SU-DHL-6 (cell line): ENCODE data around the gene TMEM108.

Experiments used
- H2AFZ ChIP-seq: fragments of 200-600 bp; sonication (generic); 2 replicates; pipeline ENCODE4 v1.6.1; 2014; ENCODE audit warnings: low read depth, mild to moderate bottlenecking, moderate library complexity, mixed read lengths, antibody characterized with exemption, low read length; ENCODE audit not compliant: severe bottlenecking
- H3F3A ChIP-seq: fragments of 200-600 bp; shearing (Covaris generic); 2 replicates; pipeline ENCODE4 v1.6.0; 2016; ENCODE audit warnings: antibody characterized with exemption, mild to moderate bottlenecking; ENCODE audit not compliant: insufficient read depth
- H3K27ac ChIP-seq: fragments of 200-600 bp; sonication (generic); 2 replicates; pipeline ENCODE4 v1.5.1; 2016; ENCODE audit warnings: low read depth, mild to moderate bottlenecking, low read length, moderate library complexity, mixed read lengths
- H3K27me3 ChIP-seq: fragments of 200-600 bp; sonication (generic), shearing (Covaris generic); 2 replicates; pipeline ENCODE4 v1.6.0; 2014; ENCODE audit warnings: mild to moderate bottlenecking, low read length
- H3K36me3 ChIP-seq: fragments of 200-600 bp; sonication (generic); 2 replicates; pipeline ENCODE4 v1.6.1; 2014; ENCODE audit warnings: mild to moderate bottlenecking, low read length, mixed read lengths
- H3K4me2 ChIP-seq: fragments of 300-600, 200-600 bp; shearing (Covaris generic), sonication (generic); 2 replicates; pipeline ENCODE4 v1.6.0; 2014; ENCODE audit warnings: low read length, low read depth, mild to moderate bottlenecking; ENCODE audit not compliant: poor library complexity, severe bottlenecking
- H3K4me3 ChIP-seq: fragments of 200-600 bp; sonication (generic); 2 replicates; pipeline ENCODE4 v1.5.1; 2014; ENCODE audit warnings: antibody characterized with exemption, low read length, mild to moderate bottlenecking, mixed read lengths; ENCODE audit not compliant: insufficient read depth, poor library complexity, severe bottlenecking
- H3K79me2 ChIP-seq: fragments of 200-600 bp; sonication (generic); 2 replicates; pipeline ENCODE4 v1.6.1; 2014; ENCODE audit warnings: mild to moderate bottlenecking, low read length, moderate library complexity; ENCODE audit not compliant: insufficient read depth
- H3K9ac ChIP-seq: fragments of 200-600 bp; sonication (generic); 2 replicates; pipeline ENCODE4 v1.7.0; 2014; ENCODE audit warnings: mild to moderate bottlenecking, low read length
- H3K9me2 ChIP-seq: fragments of 200-600 bp; sonication (generic); replicated peaks from 2 replicates; pipeline ENCODE4 v1.6.1; 2014; ENCODE audit warnings: low read length; ENCODE audit not compliant: insufficient read depth
- H3K9me3 ChIP-seq: fragments of 200-600 bp; sonication (generic); 2 replicates; pipeline ENCODE4 v1.6.1; 2014; ENCODE audit warnings: low read length, mixed read lengths; ENCODE audit not compliant: insufficient read depth
- H4K20me1 ChIP-seq: fragments of 200-600 bp; sonication (generic); 2 replicates; pipeline ENCODE4 v1.6.1; 2014; ENCODE audit warnings: low read depth, mild to moderate bottlenecking, antibody characterized with exemption, low read length, moderate library complexity, mixed read lengths
- EZH2phosphoT487 ChIP-seq: fragments of 200-600 bp; sonication (generic), shearing (Covaris generic); conservative IDR thresholded peaks from 2 replicates; pipeline ENCODE4 v1.6.1; 2018; ENCODE audit warnings: mild to moderate bottlenecking, antibody characterized with exemption, low read length, moderate library complexity, mixed read lengths
- TF ChIP-seq, protein P1 (sequence below): fragments of 200-600 bp; sonication (generic); IDR thresholded peaks from one replicate; pipeline ENCODE4 v1.5.1; 2017; ENCODE audit warnings: antibody characterized with exemption, mild to moderate bottlenecking, low read length, moderate library complexity; ENCODE audit not compliant: insufficient read depth, poor library complexity, severe bottlenecking

TMEM108 gene

GRCh38 chr3:133361011-133361410 is 322.8 kb downstream of the TMEM108 start:
- Histone ChIP-seq H3K9ac (no peak overlapping the region), H3K4me2 (no peak overlapping the region), H3K27ac (no peak overlapping the region), H2AFZ (no peak overlapping the region), H4K20me1 (no peaks in the 10 kb centered on the region), H3K9me2 (no peaks in the 10 kb centered on the region), H3K9me3 (no peaks in the 10 kb centered on the region), H3K79me2 (no peaks in the 10 kb centered on the region), H3K36me3 (no peaks in the 10 kb centered on the region), H3K27me3 (no peaks in the 10 kb centered on the region), H3K4me3 (no peak overlapping the region), H3F3A (no peaks in the 10 kb centered on the region)
- no peak for TF ChIP-seq EZH2phosphoT487
- TF ChIP-seq, protein P1, sequence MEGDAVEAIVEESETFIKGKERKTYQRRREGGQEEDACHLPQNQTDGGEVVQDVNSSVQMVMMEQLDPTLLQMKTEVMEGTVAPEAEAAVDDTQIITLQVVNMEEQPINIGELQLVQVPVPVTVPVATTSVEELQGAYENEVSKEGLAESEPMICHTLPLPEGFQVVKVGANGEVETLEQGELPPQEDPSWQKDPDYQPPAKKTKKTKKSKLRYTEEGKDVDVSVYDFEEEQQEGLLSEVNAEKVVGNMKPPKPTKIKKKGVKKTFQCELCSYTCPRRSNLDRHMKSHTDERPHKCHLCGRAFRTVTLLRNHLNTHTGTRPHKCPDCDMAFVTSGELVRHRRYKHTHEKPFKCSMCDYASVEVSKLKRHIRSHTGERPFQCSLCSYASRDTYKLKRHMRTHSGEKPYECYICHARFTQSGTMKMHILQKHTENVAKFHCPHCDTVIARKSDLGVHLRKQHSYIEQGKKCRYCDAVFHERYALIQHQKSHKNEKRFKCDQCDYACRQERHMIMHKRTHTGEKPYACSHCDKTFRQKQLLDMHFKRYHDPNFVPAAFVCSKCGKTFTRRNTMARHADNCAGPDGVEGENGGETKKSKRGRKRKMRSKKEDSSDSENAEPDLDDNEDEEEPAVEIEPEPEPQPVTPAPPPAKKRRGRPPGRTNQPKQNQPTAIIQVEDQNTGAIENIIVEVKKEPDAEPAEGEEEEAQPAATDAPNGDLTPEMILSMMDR = no peak

GRCh38 chr3:133361435-133361834 is 323.2 kb downstream of the TMEM108 start:
- Histone ChIP-seq H3K9me2 (no peaks in the 10 kb centered on the region), H3K4me3 (no peak overlapping the region), H3K27me3 (no peaks in the 10 kb centered on the region), H3F3A (no peaks in the 10 kb centered on the region), H4K20me1 (no peaks in the 10 kb centered on the region), H3K79me2 (no peaks in the 10 kb centered on the region), H3K4me2 (no peak overlapping the region), H3K9me3 (no peaks in the 10 kb centered on the region), H3K9ac (no peak overlapping the region), H3K36me3 (no peaks in the 10 kb centered on the region), H2AFZ (no peak overlapping the region), H3K27ac (no peak overlapping the region)
- TF ChIP-seq, protein P1 = no peak
- no peak for TF ChIP-seq EZH2phosphoT487

- Histone ChIP-seq H3K9me3 (no peaks in the 10 kb centered on the region), H2AFZ (no peak overlapping the region), H3K27me3 (no peaks in the 10 kb centered on the region), H3K27ac (no peak overlapping the region), H3K4me2 (no peak overlapping the region), H3K36me3 (no peaks in the 10 kb centered on the region), H3F3A (no peaks in the 10 kb centered on the region), H3K9ac (no peak overlapping the region), H3K9me2 (no peaks in the 10 kb centered on the region), H3K4me3 (no peak overlapping the region), H4K20me1 (no peaks in the 10 kb centered on the region), H3K79me2 (no peaks in the 10 kb centered on the region)
- no peak for TF ChIP-seq EZH2phosphoT487
- TF ChIP-seq, protein P1 = no peak
These were observed 324.3 kb downstream of the TMEM108 start for GRCh38 chr3:133362539-133362938.

- H3K4me3 ChIP-seq = no peak overlapping the region
- no peak overlapping the region for H3K9ac ChIP-seq
- H3F3A ChIP-seq = no peaks in the 10 kb centered on the region
- H3K9me2 ChIP-seq = no peaks in the 10 kb centered on the region
- H3K9me3 ChIP-seq = no peaks in the 10 kb centered on the region
- no peak for TF ChIP-seq EZH2phosphoT487
- TF ChIP-seq, protein P1 = no peak
- no peak overlapping the region for H3K27ac ChIP-seq
- no peaks in the 10 kb centered on the region for H3K79me2 ChIP-seq
- H3K4me2 ChIP-seq = no peak overlapping the region
- H2AFZ ChIP-seq = no peak overlapping the region
- no peaks in the 10 kb centered on the region for H3K27me3 ChIP-seq
- H3K36me3 ChIP-seq = no peaks in the 10 kb centered on the region
- no peaks in the 10 kb centered on the region for H4K20me1 ChIP-seq
These were observed 326.5 kb downstream of the TMEM108 start for GRCh38 chr3:133364704-133365103.
